GM21390 (cell line): Measurements from ENCODE around the gene BACE2.

ENCODE experiments used
- ATAC-seq: cut with Tn5 transposase; IDR thresholded peaks from one replicate; pipeline ENCODE4 v1.9.1; 2021; ENCODE audit not compliant: unreplicated experiment

The BACE2 gene

GRCh38 chr21:41167348-41168342, at the start of gene BACE2:
Gene BACE2, plus strand, starts transcription at chr21:41168160. Its CDS starts 104 bp downstream, at chr21:41168264.
- ATAC-seq = no peak

GRCh38 chr21:41119901-41120300, 48.1 kb upstream of the BACE2 start:
- ATAC-seq = no peak

- ATAC-seq = no peak
Measured at GRCh38 chr21:41120997-41121396, 47.0 kb upstream of the BACE2 start.

GRCh38 chr21:41121785-41122415, 46.1 kb upstream of the BACE2 start:
- no peak for ATAC-seq

GRCh38 chr21:41124641-41125201, 43.2 kb upstream of the BACE2 start:
- no peak for ATAC-seq

- no peak for ATAC-seq
Measured at GRCh38 chr21:41128981-41129380, 39.0 kb upstream of the BACE2 start.

- ATAC-seq = no peak
Measured at GRCh38 chr21:41130883-41131282, 37.1 kb upstream of the BACE2 start.

- ATAC-seq = no peak
Measured at GRCh38 chr21:41133874-41134522, 34.0 kb upstream of the BACE2 start.

GRCh38 chr21:41135746-41136145, 32.2 kb upstream of the BACE2 start:
- no peak for ATAC-seq

GRCh38 chr21:41136286-41136685, 31.7 kb upstream of the BACE2 start:
- no peak for ATAC-seq

- ATAC-seq = no peak
Measured at GRCh38 chr21:41137401-41137800, 30.6 kb upstream of the BACE2 start.

GRCh38 chr21:41137889-41138288, 30.1 kb upstream of the BACE2 start:
- no peak for ATAC-seq

- ATAC-seq = no peak
Measured at GRCh38 chr21:41138711-41139110, 29.2 kb upstream of the BACE2 start.

GRCh38 chr21:41139275-41139674, 28.7 kb upstream of the BACE2 start:
- ATAC-seq = no peak

- ATAC-seq = no peak
Measured at GRCh38 chr21:41139951-41140350, 28.0 kb upstream of the BACE2 start.

- ATAC-seq = no peak
Measured at GRCh38 chr21:41141031-41141457, 26.9 kb upstream of the BACE2 start.

- ATAC-seq = no peak
Measured at GRCh38 chr21:41142051-41142795, 25.7 kb upstream of the BACE2 start.

GRCh38 chr21:41143596-41144325, 24.2 kb upstream of the BACE2 start:
- ATAC-seq = no peak

GRCh38 chr21:41147096-41147978, 20.6 kb upstream of the BACE2 start:
- no peak for ATAC-seq
